GM23338 (cell line): Measurements from ENCODE around the gene MICAL2. TPM values are rescaled to one million over a fixed set of nuclear protein-coding genes. Genes with fewer than 3 reads are reported as not detected.

Experiments used
- ATAC-seq: fragments of 200-7000 bp; cut with Tn5 transposase; 3 replicates; pipeline ENCODE4 v1.9.1; 2020
- DNase-seq: peaks from one replicate; pipeline ENCODE4 v3.0.0-alpha.2; 2015; ENCODE audit warnings: low spot score
- H2AFZ ChIP-seq: fragments of 200-600 bp; sonication (generic); 2 replicates; pipeline ENCODE4 v1.8.0; 2016; ENCODE audit warnings: antibody characterized with exemption, mild to moderate bottlenecking, moderate library complexity
- H3F3A ChIP-seq: fragments of 200-600 bp; sonication (generic); replicated peaks from 2 replicates; pipeline ENCODE4 v1.8.0; 2017; ENCODE audit warnings: antibody characterized with exemption, mixed run types, low read depth
- H3K27ac ChIP-seq: fragments of 200-600 bp; sonication (generic); 2 replicates; pipeline ENCODE4 v1.6.1; 2016; ENCODE audit warnings: low read depth
- H3K27me3 ChIP-seq: fragments of 200-600 bp; sonication (generic); 2 replicates; pipeline ENCODE4 v1.8.0; 2016; ENCODE audit warnings: mild to moderate bottlenecking, mixed run types, moderate library complexity; ENCODE audit not compliant: insufficient read depth
- H3K36me3 ChIP-seq: fragments of 200-600 bp; sonication (generic); 2 replicates; pipeline ENCODE4 v1.8.0; 2016; ENCODE audit warnings: mild to moderate bottlenecking; ENCODE audit not compliant: insufficient read depth
- H3K4me1 ChIP-seq: fragments of 200-600 bp; sonication (generic); 2 replicates; pipeline ENCODE4 v1.8.0; 2016; ENCODE audit warnings: mild to moderate bottlenecking, moderate library complexity; ENCODE audit not compliant: insufficient read depth
- H3K4me2 ChIP-seq: fragments of 200-600 bp; sonication (generic); 2 replicates; pipeline ENCODE4 v1.7.1; 2017; ENCODE audit warnings: mixed run types
- H3K4me3 ChIP-seq: fragments of 200-600 bp; sonication (generic); 2 replicates; pipeline ENCODE4 v1.6.1; 2016; ENCODE audit warnings: mixed run types
- H3K79me2 ChIP-seq: fragments of 200-600 bp; sonication (generic); replicated peaks from 2 replicates; pipeline ENCODE4 v1.8.0; 2017; ENCODE audit warnings: mild to moderate bottlenecking; ENCODE audit not compliant: insufficient read depth
- H3K9me2 ChIP-seq: fragments of 200-600 bp; sonication (generic); 2 replicates; pipeline ENCODE4 v1.8.0; 2017; ENCODE audit not compliant: insufficient read depth
- H4K20me1 ChIP-seq: fragments of 200-600 bp; sonication (generic); replicated peaks from 2 replicates; pipeline ENCODE4 v1.8.0; 2017; ENCODE audit warnings: mild to moderate bottlenecking; ENCODE audit not compliant: insufficient read depth
- H3K27ac Mint-ChIP-seq: 2 replicates; pipeline ENCODE4 v1.8.0; 2020; ENCODE audit warnings: inconsistent platforms, mild to moderate bottlenecking, moderate library complexity, mixed read lengths
- H3K27me3 Mint-ChIP-seq: 3 replicates; pipeline ENCODE4 v1.8.0; 2022; ENCODE audit warnings: low read depth, mild to moderate bottlenecking, moderate library complexity, mixed read lengths, inconsistent platforms; ENCODE audit not compliant: insufficient read depth, poor library complexity
- H3K36me3 Mint-ChIP-seq: 3 replicates; pipeline ENCODE4 v1.8.0; 2021; ENCODE audit warnings: low read depth, mild to moderate bottlenecking, inconsistent platforms, moderate library complexity, mixed read lengths
- H3K4me1 Mint-ChIP-seq: 3 replicates; pipeline ENCODE4 v1.8.0; 2020; ENCODE audit warnings: mild to moderate bottlenecking, inconsistent platforms, mixed read lengths
- H3K4me3 Mint-ChIP-seq: 3 replicates; pipeline ENCODE4 v1.8.0; 2021; ENCODE audit warnings: moderate library complexity, mild to moderate bottlenecking, inconsistent platforms, mixed read lengths
- H3K9me3 Mint-ChIP-seq: 3 replicates; pipeline ENCODE4 v1.8.0; 2020; ENCODE audit warnings: moderate library complexity, mild to moderate bottlenecking, inconsistent platforms, mixed read lengths
- CREB1 ChIP-seq: fragments of 250-450 bp; sonication (Bioruptor Pico); IDR thresholded peaks from 2 replicates; pipeline ENCODE4 v1.5.0; 2020; ENCODE audit warnings: low read depth, mild to moderate bottlenecking, moderate library complexity
- EZH2 ChIP-seq: fragments of 200-600 bp; sonication (generic); IDR thresholded peaks from one replicate; pipeline ENCODE4 v1.8.0; 2017; ENCODE audit warnings: antibody characterized with exemption, mild to moderate bottlenecking, low read depth; ENCODE audit not compliant: unreplicated experiment
- EZH2phosphoT487 ChIP-seq: fragments of 200-600 bp; sonication (generic); IDR thresholded peaks from one replicate; pipeline ENCODE4 v1.8.1; 2018; ENCODE audit warnings: antibody characterized with exemption; ENCODE audit not compliant: unreplicated experiment
- JUNB ChIP-seq: IDR thresholded peaks from one replicate; pipeline ENCODE4 v1.6.1; 2016; ENCODE audit warnings: antibody characterized with exemption; ENCODE audit not compliant: unreplicated experiment
- NANOG ChIP-seq: IDR thresholded peaks from 2 replicates; pipeline ENCODE4 v1.6.1; 2016; ENCODE audit warnings: antibody characterized with exemption, borderline replicate concordance
- POLR2AphosphoS5 ChIP-seq: IDR thresholded peaks from 2 replicates; pipeline ENCODE4 v1.6.1; 2016; ENCODE audit warnings: antibody characterized with exemption, low read depth
- STAT1 ChIP-seq: IDR thresholded peaks from one replicate; pipeline ENCODE4 v1.6.1; 2016; ENCODE audit warnings: antibody characterized with exemption; ENCODE audit not compliant: unreplicated experiment
- ZNF114 ChIP-seq: fragments of 250-450 bp; sonication (Bioruptor Pico); IDR thresholded peaks from 2 replicates; pipeline ENCODE4 v1.5.0; 2020; ENCODE audit warnings: mild to moderate bottlenecking, moderate library complexity
- polyA plus RNA-seq: library from polyadenylated mRNA; unstranded; fragments of >200 nt; fragmentation: Nextera tagmentation; extraction: Ambion mirVana; gene quantifications from 2 replicates; pipeline ENCODE4 v1.2.1, GENCODE V29; 2016
- total RNA-seq: library from RNA; depleted of rRNA; stranded (reverse); fragments of >200 nt; shearing (Covaris generic); gene quantifications from 2 replicates; pipeline ENCODE4 v1.2.3, GENCODE V29; 2014
- TF ChIP-seq, protein P1 (sequence below): IDR thresholded peaks from 2 replicates; pipeline ENCODE4 v1.6.1; 2016; ENCODE audit warnings: antibody characterized with exemption
- TF ChIP-seq, protein P2 (sequence below), 2 experiments: fragments of 200-600 bp in 1 of 2; sonication (generic) in 1 of 2; conservative IDR thresholded peaks; 2 replicates each; pipeline versions ENCODE4 v1.5.1 to v1.6.1; 2016 to 2017; ENCODE audit warnings: antibody characterized with exemption in 2 of 2, low read depth in 2 of 2, mild to moderate bottlenecking in 2 of 2, moderate library complexity in 1 of 2
- TF ChIP-seq, protein P3 (sequence below): fragments of 250-450 bp; sonication (Bioruptor Pico); IDR thresholded peaks from 2 replicates; pipeline ENCODE4 v1.5.0; 2020; ENCODE audit warnings: mild to moderate bottlenecking, moderate library complexity
- TF ChIP-seq, protein P4 (sequence below): IDR thresholded peaks from one replicate; pipeline ENCODE4 v1.6.1; 2018; ENCODE audit warnings: antibody characterized with exemption; ENCODE audit not compliant: unreplicated experiment

The MICAL2 gene
- total and polyA plus RNA-seq, 2 experiments from 2014 or later = 0.66 to 1.4 TPM

DNA sequence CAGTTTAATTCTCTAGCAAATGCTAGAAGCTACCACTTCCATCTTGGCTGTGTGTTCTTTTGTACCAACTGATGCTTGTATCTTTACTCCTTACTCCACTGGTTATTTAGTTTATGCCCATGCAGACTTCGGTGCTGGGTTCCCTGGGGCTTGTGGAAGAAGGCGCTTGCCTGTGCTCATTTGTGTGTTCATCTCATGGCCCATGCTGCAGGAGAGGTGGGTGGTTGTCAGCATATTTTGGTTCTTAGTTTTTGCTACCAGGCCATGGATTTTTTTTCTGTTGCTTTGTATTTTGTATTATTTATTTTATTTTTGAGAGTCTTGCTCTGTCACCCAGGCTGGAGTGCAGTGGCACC is 22.4 kb downstream of the MICAL2 start:
- TF ChIP-seq JUNB (no peak), NANOG (no peak), STAT1 (no peak), EZH2phosphoT487 (no peak), POLR2AphosphoS5 (no peak), CREB1 (CRISPR knock-in tag) (no peak), ZNF114 (CRISPR knock-in tag) (no peak), EZH2 (no peak)
- TF ChIP-seq, protein P1, sequence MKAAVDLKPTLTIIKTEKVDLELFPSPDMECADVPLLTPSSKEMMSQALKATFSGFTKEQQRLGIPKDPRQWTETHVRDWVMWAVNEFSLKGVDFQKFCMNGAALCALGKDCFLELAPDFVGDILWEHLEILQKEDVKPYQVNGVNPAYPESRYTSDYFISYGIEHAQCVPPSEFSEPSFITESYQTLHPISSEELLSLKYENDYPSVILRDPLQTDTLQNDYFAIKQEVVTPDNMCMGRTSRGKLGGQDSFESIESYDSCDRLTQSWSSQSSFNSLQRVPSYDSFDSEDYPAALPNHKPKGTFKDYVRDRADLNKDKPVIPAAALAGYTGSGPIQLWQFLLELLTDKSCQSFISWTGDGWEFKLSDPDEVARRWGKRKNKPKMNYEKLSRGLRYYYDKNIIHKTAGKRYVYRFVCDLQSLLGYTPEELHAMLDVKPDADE = no peak
- TF ChIP-seq, protein P2, sequence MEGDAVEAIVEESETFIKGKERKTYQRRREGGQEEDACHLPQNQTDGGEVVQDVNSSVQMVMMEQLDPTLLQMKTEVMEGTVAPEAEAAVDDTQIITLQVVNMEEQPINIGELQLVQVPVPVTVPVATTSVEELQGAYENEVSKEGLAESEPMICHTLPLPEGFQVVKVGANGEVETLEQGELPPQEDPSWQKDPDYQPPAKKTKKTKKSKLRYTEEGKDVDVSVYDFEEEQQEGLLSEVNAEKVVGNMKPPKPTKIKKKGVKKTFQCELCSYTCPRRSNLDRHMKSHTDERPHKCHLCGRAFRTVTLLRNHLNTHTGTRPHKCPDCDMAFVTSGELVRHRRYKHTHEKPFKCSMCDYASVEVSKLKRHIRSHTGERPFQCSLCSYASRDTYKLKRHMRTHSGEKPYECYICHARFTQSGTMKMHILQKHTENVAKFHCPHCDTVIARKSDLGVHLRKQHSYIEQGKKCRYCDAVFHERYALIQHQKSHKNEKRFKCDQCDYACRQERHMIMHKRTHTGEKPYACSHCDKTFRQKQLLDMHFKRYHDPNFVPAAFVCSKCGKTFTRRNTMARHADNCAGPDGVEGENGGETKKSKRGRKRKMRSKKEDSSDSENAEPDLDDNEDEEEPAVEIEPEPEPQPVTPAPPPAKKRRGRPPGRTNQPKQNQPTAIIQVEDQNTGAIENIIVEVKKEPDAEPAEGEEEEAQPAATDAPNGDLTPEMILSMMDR (conservative IDR thresholded peaks at IDR 0.05; ENCODE audit: low read depth in 2 of 2) = no peak
- TF ChIP-seq, protein P3, sequence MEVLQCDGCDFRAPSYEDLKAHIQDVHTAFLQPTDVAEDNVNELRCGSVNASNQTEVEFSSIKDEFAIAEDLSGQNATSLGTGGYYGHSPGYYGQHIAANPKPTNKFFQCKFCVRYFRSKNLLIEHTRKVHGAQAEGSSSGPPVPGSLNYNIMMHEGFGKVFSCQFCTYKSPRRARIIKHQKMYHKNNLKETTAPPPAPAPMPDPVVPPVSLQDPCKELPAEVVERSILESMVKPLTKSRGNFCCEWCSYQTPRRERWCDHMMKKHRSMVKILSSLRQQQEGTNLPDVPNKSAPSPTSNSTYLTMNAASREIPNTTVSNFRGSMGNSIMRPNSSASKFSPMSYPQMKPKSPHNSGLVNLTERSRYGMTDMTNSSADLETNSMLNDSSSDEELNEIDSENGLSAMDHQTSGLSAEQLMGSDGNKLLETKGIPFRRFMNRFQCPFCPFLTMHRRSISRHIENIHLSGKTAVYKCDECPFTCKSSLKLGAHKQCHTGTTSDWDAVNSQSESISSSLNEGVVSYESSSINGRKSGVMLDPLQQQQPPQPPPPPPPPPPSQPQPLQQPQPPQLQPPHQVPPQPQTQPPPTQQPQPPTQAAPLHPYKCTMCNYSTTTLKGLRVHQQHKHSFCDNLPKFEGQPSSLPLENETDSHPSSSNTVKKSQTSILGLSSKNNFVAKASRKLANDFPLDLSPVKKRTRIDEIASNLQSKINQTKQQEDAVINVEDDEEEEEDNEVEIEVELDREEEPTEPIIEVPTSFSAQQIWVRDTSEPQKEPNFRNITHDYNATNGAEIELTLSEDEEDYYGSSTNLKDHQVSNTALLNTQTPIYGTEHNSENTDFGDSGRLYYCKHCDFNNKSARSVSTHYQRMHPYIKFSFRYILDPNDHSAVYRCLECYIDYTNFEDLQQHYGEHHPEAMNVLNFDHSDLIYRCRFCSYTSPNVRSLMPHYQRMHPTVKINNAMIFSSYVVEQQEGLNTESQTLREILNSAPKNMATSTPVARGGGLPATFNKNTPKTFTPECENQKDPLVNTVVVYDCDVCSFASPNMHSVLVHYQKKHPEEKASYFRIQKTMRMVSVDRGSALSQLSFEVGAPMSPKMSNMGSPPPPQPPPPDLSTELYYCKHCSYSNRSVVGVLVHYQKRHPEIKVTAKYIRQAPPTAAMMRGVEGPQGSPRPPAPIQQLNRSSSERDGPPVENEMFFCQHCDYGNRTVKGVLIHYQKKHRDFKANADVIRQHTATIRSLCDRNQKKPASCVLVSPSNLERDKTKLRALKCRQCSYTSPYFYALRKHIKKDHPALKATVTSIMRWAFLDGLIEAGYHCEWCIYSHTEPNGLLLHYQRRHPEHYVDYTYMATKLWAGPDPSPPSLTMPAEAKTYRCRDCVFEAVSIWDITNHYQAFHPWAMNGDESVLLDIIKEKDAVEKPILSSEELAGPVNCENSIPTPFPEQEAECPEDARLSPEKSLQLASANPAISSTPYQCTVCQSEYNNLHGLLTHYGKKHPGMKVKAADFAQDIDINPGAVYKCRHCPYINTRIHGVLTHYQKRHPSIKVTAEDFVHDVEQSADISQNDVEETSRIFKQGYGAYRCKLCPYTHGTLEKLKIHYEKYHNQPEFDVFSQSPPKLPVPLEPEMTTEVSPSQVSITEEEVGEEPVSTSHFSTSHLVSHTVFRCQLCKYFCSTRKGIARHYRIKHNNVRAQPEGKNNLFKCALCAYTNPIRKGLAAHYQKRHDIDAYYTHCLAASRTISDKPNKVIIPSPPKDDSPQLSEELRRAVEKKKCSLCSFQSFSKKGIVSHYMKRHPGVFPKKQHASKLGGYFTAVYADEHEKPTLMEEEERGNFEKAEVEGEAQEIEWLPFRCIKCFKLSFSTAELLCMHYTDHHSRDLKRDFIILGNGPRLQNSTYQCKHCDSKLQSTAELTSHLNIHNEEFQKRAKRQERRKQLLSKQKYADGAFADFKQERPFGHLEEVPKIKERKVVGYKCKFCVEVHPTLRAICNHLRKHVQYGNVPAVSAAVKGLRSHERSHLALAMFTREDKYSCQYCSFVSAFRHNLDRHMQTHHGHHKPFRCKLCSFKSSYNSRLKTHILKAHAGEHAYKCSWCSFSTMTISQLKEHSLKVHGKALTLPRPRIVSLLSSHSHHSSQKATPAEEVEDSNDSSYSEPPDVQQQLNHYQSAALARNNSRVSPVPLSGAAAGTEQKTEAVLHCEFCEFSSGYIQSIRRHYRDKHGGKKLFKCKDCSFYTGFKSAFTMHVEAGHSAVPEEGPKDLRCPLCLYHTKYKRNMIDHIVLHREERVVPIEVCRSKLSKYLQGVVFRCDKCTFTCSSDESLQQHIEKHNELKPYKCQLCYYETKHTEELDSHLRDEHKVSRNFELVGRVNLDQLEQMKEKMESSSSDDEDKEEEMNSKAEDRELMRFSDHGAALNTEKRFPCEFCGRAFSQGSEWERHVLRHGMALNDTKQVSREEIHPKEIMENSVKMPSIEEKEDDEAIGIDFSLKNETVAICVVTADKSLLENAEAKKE (CRISPR knock-in tag) = no peak
- TF ChIP-seq, protein P4, sequence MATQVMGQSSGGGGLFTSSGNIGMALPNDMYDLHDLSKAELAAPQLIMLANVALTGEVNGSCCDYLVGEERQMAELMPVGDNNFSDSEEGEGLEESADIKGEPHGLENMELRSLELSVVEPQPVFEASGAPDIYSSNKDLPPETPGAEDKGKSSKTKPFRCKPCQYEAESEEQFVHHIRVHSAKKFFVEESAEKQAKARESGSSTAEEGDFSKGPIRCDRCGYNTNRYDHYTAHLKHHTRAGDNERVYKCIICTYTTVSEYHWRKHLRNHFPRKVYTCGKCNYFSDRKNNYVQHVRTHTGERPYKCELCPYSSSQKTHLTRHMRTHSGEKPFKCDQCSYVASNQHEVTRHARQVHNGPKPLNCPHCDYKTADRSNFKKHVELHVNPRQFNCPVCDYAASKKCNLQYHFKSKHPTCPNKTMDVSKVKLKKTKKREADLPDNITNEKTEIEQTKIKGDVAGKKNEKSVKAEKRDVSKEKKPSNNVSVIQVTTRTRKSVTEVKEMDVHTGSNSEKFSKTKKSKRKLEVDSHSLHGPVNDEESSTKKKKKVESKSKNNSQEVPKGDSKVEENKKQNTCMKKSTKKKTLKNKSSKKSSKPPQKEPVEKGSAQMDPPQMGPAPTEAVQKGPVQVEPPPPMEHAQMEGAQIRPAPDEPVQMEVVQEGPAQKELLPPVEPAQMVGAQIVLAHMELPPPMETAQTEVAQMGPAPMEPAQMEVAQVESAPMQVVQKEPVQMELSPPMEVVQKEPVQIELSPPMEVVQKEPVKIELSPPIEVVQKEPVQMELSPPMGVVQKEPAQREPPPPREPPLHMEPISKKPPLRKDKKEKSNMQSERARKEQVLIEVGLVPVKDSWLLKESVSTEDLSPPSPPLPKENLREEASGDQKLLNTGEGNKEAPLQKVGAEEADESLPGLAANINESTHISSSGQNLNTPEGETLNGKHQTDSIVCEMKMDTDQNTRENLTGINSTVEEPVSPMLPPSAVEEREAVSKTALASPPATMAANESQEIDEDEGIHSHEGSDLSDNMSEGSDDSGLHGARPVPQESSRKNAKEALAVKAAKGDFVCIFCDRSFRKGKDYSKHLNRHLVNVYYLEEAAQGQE = no peak

More for the DNA sequence above, 22.4 kb downstream of the MICAL2 start:
- Histone ChIP-seq H3F3A (no peaks in the 10 kb centered on the region), H3K9me2 (no peaks in the 10 kb centered on the region), H3K4me2 (no peak overlapping the region), H3K4me3 (no peak overlapping the region), H3K27ac (no peak overlapping the region), H3K27me3 (no peaks in the 10 kb centered on the region), H3K4me1 (no peaks in the 10 kb centered on the region), H2AFZ (no peak overlapping the region), H3K79me2 (no peaks in the 10 kb centered on the region), H4K20me1 (no peaks in the 10 kb centered on the region), H3K36me3 (no peaks in the 10 kb centered on the region)
- H3K4me3 Mint-ChIP-seq = no peak overlapping the region
- ATAC-seq (no peak), DNase-seq (no peak)
- no peaks in the 10 kb centered on the region for H3K9me3 Mint-ChIP-seq
- no peaks in the 10 kb centered on the region for H3K27me3 Mint-ChIP-seq
- no peaks in the 10 kb centered on the region for H3K4me1 Mint-ChIP-seq
- no peak overlapping the region for H3K27ac Mint-ChIP-seq
- H3K36me3 Mint-ChIP-seq = no peaks in the 10 kb centered on the region
